Stimulated activated CD4-positive, alpha-beta T cell treated with anti-CD3 and anti-CD28 coated beads, Interleukin-4, amount 100 ng/mL, for 48 hours (primary cell): ENCODE results near the gene CFAP57.

ENCODE experiments used
- DNase-seq, 2 donors: peaks; one replicate each; pipeline ENCODE4 v3.0.0-alpha.2; 2020; ENCODE audit warnings: low read depth in 2 of 2

Gene CFAP57

GRCh38 chr1:43276673-43277072 lies 104.5 kb downstream of the CFAP57 start:
- no peak for DNase-seq

GRCh38 chr1:43277116-43277876 lies 105.2 kb downstream of the CFAP57 start:
- no peak for DNase-seq

DNA sequence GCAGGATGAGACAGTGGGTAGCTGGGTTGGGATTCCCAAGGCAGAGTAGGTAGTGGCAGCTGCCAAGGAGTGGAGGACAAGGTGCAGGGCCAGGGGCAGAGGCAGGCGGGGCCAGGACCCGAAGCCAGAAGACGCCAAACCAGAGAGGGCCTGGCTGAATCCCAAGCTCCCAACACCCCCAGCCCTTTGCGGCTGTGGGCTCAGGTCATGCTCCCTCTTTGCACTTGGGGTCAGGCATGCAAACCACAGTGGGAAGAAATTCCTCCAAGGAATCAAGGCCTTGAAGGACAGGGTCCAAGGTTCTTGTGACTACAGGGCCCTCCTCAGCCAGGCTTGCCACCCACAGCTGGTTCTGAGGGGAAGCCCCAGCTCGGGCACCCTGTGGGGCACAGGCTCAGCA lies 107.0 kb downstream of the CFAP57 start:
- no peak for DNase-seq

DNA sequence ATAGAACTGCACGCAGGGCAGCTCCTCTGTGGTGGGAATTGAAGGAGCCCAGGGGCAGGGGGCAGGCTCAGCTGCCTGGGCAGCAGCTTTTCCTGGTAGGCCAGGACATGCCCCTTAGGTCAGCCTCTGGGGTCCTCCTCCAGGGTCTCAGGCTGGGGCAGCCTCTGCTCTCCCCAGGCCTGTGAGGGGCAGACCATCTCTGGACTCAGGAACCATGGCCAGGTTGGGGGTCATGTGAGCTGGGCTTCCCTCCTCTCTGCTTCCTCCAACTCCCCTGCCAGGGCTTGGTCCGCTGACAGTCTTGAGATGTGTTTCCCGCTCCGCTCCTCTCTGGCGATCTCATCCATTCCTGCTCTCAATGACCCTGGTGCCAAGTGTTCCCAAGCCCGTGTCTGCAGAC lies 107.5 kb downstream of the CFAP57 start:
- no peak for DNase-seq

- DNase-seq, result no peak
Observed at GRCh38 chr1:43280692-43281091, 108.6 kb downstream of the CFAP57 start.

DNA sequence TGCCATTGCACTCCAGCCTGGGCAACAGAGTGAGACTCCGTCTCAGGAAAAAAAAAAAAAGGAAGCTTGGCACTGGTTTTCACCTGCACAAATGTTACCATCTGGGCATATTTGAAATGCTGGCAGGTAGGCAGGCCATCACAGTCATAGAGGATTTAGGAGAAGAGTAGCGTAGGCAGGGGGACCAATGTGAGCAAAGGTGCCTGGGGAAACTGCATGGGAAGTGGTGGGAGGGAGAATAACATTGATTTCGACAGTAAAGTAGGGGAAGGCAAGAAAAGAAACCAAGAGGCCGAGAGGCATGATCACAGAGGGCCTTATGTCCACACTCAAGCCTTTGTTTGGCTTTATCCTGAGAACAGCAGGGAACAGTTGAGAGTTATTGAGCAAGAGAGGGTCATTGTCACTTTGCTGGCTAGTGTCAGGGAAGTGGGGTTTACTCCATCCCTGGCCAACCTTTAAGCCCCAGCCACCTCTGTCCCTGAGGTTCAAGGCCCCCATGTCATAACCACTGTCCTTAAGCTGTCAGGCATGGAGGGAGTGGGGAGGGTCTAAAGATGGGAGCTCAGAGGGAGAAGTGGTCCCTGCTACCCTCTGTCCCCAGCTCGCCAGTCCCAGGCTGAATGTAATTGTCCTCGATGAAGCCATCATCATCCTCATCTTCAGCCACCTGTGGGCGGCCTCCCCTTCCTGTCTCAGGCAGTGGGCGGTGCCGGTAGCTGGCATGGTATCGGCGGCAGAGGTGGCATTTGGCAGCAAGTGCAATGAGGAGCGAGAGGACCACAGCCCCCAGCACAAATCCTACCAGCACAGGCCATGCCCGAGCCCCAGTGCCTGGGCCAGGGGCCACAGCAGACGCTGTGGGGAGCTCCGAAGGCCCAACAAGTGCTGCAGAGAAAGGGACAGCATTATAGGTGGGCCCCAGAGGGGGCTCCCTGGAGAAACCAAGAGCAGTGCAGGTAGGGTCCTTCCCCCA lies 110.4 kb downstream of the CFAP57 start:
- no peak for DNase-seq

GRCh38 chr1:43284065-43284464 lies 111.9 kb downstream of the CFAP57 start:
- no peak for DNase-seq

DNA sequence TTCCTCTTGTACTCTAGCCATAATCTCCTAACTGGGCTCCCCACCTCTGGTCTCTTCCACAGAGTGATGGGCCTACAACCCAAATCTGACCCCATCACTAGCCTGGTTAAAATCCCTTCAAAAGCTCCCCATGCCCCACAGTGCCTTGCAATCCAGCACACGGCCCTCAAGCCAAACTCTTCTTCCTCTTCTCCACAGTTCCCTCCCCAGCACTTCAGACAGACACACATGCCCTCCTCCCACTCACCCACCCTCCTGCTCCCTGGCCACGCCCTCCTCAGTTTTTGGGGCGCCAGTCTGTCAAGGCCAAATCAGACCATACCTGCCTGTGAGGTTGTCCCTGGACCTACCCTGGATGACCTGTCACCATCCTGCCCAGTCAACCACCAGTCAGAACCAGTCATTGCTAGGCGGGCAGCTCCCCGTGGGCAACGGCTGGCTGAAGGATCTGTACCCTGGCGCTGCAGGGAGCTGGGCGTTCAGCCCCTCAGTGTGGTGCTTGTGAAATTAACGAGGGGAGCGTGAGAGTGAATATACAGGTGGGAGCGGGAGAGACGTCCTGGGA lies 112.5 kb downstream of the CFAP57 start:
- no peak for DNase-seq

GRCh38 chr1:43285269-43285990 lies 113.3 kb downstream of the CFAP57 start, which contains the start of gene C1orf210:
C1orf210 (minus strand) TSS chr1:43285581; CDS start chr1:43283270, 2,311 bp downstream.
- no peak for DNase-seq

DNA sequence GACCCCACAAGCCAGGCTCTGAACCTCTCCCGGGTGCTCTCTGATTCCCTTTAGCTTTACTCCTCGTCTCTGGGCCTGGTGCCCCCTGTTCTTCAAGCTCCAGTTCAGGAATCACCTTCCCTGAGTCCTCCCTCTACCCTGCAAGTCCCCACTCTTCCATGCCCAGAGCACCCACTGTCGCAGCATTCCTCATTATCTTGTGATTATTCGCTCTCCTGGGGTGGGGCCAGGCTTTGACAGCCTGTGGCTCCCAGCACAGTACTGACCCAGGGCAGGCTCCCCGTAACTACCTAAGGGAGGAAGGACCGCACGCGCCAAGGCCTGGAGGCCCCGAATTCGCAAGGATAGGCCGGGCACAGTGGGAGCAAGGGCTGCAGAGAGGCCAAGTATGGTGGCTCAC lies 114.0 kb downstream of the CFAP57 start:
- no peak for DNase-seq

- no peak for DNase-seq
Observed at GRCh38 chr1:43286533-43286932, 114.4 kb downstream of the CFAP57 start.

DNA sequence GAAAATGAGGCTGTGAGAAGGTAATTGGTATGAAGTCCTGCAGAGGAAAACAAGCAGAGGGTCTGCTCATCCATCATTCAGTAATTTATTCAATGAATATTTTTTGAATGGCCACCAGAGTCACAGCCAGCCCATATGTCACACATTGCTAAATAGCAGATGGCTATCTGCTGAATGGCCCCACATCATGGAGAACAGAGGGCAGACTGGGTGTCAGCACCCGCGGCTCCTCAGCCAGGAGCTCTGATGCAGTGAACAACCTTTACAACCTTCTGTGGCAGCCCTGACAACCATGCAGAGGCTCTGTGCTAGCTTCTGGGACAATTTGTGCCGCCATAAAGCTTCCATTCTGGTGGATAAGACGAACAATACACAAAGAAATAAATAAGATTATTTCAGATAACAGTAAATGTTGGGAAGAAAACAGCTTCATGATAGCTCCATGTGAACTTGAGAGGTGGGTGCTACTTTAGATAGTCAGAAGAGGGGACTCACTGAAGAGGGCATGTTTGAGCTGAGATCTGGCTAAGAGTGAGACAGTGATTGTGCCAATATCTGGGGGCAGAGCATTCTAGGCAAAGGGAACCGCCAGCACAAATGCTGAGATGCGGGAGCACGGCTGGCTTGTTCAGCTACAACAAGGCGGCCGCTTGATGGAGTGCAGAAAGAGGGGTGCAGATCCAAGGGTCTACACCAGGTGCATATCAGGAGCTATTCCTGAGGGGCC lies 116.1 kb downstream of the CFAP57 start:
- no peak for DNase-seq

DNA sequence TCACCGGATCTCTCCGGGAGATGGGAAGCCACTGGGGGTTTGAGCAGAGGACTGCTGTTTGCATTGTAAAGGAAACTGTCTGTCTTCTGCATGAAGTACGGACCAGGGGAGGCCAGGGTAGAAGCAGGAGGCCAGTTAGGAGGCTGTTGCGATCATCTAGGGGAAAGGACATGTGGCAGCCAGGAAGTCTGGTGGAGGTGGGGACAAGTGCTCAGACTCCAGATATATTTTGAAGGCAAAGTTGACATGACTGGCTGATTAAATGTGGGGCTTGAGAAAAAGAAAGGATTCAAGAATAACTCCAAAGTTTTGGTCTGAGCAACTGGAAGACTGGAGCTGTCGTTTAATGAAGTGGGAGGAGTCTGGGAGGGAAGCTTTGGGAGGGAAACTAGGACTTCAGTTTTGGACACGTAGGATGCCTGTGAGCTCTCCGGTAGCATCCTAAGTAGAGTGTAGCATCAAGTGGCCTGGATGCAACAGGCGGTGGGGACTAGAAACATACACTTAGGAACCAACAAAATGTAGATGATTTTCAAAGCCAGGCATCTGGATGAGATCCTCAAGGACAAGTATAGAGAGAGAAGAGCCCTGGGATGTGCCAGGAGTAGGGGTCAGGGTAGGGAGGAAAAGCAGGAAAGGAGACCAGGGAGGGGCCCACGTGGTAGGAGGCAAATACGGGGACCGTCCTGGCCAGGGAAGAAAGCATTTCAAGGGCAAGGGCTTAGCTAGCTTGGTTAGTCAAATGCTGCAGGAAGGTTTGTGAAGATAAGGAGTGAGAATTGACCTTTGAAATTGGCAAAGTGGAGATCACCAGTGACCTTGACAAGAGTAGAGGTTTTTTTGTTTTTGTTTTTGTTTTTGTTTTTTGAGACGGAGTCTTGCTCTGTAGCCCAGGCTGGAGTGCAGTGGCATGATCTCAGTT lies 116.9 kb downstream of the CFAP57 start:
- no peak for DNase-seq

DNA sequence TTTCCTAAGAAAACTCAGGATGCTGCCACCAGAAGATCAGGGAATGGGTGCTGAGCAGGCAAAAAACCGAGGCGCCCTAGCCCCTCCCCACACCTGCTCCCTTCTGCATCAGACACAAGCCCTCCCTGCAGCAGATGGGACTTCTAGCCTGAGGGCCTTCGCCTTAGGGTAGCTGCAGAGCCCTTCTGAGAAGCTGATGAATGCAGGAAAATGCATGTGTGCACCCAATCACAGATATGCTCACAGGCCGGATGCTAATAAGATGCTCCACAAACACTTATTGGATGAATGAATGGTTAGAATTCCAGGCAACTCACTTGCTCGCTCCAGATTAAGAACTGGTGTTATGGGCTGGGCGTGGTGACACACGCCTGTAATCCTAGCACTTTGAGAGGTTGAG lies 120.1 kb downstream of the CFAP57 start:
- no peak for DNase-seq

DNA sequence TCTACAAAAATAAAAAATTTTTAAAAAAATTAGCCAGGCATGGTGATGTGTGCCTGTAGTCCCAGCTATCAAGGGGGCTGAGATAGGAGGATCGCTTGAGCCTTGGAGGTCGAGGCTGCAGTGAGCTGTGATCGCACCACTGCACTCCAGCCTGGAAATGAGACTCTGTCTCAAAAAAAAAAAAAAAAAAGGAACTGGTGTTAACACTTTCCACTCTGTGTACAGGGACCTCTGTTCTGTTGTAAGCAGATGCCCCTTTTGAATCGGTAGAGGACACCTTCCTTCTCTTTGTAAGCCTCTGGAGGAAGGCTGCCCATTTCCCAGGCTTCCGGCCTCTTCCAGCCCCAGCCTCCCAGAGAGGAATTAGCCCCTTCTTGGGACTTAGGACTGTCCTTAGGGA lies 120.5 kb downstream of the CFAP57 start:
- no peak for DNase-seq

DNA sequence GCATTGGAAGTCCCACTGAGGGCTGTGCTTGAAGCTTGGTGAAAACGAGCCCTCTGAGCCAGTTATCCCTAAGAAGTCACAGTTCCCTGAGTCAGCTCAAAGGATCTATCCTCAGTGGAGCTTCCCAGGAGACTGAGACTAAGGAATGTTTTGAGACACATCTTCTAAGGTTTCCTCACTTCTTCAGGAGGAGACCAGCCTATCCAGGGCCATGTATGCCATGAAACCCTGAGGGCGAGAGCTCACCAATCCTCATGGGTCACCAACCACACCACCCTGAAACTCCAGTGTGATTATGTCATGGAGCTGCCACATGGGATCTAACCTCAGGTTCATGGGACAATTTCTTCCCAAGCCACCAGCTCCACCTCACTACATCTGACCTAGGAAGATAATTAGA lies 121.0 kb downstream of the CFAP57 start:
- DNase-seq, result no peak

DNA sequence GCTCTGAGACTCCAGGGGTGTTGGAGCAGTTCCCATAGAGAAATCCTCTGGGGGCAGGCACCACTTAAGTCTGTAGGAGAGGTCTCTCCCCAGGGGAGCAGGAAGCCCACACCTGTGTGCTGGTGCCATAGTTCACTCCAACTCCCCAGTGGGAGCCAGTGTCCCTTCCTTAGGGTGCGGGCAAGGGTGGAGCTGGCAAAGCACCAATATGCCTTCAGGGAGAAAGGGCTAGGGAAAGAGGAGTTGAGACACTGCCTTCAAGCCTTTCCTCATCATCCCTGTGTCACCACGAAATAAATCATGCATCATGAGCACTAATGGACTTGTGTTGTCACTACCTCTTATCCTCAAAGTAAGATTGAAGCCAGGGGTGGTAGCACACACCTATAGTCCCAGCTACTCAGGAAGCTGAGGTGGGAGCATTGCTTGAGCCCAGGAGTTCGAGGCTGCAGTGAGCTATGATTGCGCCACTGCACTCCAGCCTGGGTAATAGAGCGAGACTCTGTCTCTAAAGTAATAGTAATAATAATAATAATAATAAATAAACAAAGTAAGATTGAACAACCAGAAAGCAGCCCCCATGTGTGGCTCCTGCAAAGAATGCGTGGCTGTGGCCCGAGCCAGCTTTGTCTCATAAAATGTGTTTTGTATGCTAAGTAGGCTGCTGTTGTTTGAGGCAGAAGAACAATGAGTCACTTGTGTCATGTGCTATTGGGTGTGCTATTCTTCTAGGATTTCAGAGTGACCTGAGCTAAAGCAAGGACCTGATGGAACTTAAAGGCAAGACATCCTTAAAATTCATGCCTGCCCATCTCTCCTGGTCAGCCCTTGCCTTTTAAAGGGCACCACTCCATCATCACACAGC lies 122.0 kb downstream of the CFAP57 start:
- DNase-seq, result no peak

- DNase-seq, result no peak
Observed at GRCh38 chr1:43294761-43295160, 122.6 kb downstream of the CFAP57 start.

GRCh38 chr1:43296207-43296606 lies 124.1 kb downstream of the CFAP57 start:
- DNase-seq, result no peak
